ENCODE results near the gene CCBE1.

CCBE1 gene

DNA sequence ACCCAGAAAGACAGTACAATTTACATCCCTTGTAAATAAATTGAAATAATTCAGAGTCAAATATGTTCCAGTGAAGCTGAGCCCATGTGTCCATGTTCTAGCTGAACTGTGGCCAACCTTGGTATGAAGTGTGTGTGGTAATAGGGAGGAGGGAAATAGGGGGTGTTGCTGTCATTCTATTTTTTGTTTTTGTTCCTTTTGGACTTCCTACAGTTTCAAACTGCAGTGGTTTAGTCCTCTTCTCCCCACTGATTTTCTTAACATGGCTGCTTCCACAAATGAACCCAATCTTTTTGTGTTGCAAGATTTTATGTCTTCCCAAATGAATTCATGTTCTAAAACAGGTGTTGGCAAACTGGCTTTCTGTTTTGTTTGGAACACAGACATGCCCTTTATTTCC, 156.9 kb downstream of the CCBE1 start:
- DNase-seq, result no peak
- H3K27me3 ChIP-seq (replicated peaks; ENCODE audit: control insufficient read depth, insufficient read depth, low read length, poor library complexity, severe bottlenecking), result no peaks in the 10 kb centered on the region
- H3K9me3 ChIP-seq (ENCODE audit: control insufficient read depth, low read length), result no peaks in the 10 kb centered on the region
- H3K4me3 ChIP-seq (ENCODE audit: insufficient read depth, low read depth, low read length, poor library complexity, severe bottlenecking), result no peak overlapping the region
- H3K4me1 ChIP-seq (ENCODE audit: control insufficient read depth, insufficient read depth, low read length, poor library complexity, severe bottlenecking), result no peaks in the 10 kb centered on the region
- no peaks in the 10 kb centered on the region for H3K36me3 ChIP-seq (ENCODE audit: control insufficient read depth, insufficient read depth, low read length)
- no peak overlapping the region for H3K27ac ChIP-seq (ENCODE audit: insufficient read depth, low read length, poor library complexity, severe bottlenecking)

DNA sequence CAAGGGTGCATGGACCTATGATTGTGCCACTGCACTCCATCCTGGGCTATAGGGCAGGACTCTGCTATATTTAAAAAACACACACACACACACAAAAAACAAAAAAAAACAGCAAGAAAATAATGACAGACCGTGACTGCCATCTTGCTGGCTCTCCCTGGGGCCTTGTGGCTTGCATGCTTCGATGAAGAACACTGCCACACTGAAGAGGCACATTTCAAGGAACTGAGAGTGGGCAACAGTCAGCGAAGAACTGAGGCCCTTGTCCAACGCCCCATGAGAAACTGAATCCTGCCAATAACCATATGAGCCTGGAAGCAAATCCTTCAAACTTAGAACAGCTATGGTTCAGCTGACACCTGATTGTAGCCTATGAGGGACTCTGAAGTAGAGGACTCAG, 158.1 kb downstream of the CCBE1 start:
- Histone ChIP-seq H3K36me3 (ENCODE audit: control insufficient read depth, insufficient read depth, low read length) (no peaks in the 10 kb centered on the region), H3K4me1 (ENCODE audit: control insufficient read depth, insufficient read depth, low read length, poor library complexity, severe bottlenecking) (no peaks in the 10 kb centered on the region), H3K4me3 (ENCODE audit: insufficient read depth, low read depth, low read length, poor library complexity, severe bottlenecking) (no peak overlapping the region), H3K9me3 (ENCODE audit: control insufficient read depth, low read length) (no peaks in the 10 kb centered on the region), H3K27ac (ENCODE audit: insufficient read depth, low read length, poor library complexity, severe bottlenecking) (no peak overlapping the region), H3K27me3 (replicated peaks; ENCODE audit: control insufficient read depth, insufficient read depth, low read length, poor library complexity, severe bottlenecking) (no peaks in the 10 kb centered on the region)
- no peak for DNase-seq

- H3K27me3 ChIP-seq (replicated peaks; ENCODE audit: control insufficient read depth, insufficient read depth, low read length, poor library complexity, severe bottlenecking), result no peaks in the 10 kb centered on the region
Measured at GRCh38 chr18:59537579-59537978, 159.6 kb downstream of the CCBE1 start.

GRCh38 chr18:59536166-59536565, 161.1 kb downstream of the CCBE1 start:
- H3K36me3 ChIP-seq (ENCODE audit: control insufficient read depth, insufficient read depth, low read length), result no peaks in the 10 kb centered on the region
- H3K4me1 ChIP-seq (ENCODE audit: control insufficient read depth, insufficient read depth, low read length, poor library complexity, severe bottlenecking), result no peaks in the 10 kb centered on the region
- H3K27me3 ChIP-seq (replicated peaks; ENCODE audit: control insufficient read depth, insufficient read depth, low read length, poor library complexity, severe bottlenecking), result no peaks in the 10 kb centered on the region
- no peak overlapping the region for H3K27ac ChIP-seq (ENCODE audit: insufficient read depth, low read length, poor library complexity, severe bottlenecking)
- no peak for DNase-seq
- no peak overlapping the region for H3K4me3 ChIP-seq (ENCODE audit: insufficient read depth, low read depth, low read length, poor library complexity, severe bottlenecking)
- no peaks in the 10 kb centered on the region for H3K9me3 ChIP-seq (ENCODE audit: control insufficient read depth, low read length)

More at GRCh38 chr18:59537579-59537978, 159.6 kb downstream of the CCBE1 start:
- H3K9me3 ChIP-seq (ENCODE audit: control insufficient read depth, low read length), result no peaks in the 10 kb centered on the region
- no peak for DNase-seq
- H3K4me1 ChIP-seq (ENCODE audit: control insufficient read depth, insufficient read depth, low read length, poor library complexity, severe bottlenecking), result no peaks in the 10 kb centered on the region
- H3K36me3 ChIP-seq (ENCODE audit: control insufficient read depth, insufficient read depth, low read length), result no peaks in the 10 kb centered on the region
- H3K27ac ChIP-seq (ENCODE audit: insufficient read depth, low read length, poor library complexity, severe bottlenecking), result no peak overlapping the region
- no peak overlapping the region for H3K4me3 ChIP-seq (ENCODE audit: insufficient read depth, low read depth, low read length, poor library complexity, severe bottlenecking)

GRCh38 chr18:59535055-59535454, 162.2 kb downstream of the CCBE1 start:
- Histone ChIP-seq H3K36me3 (ENCODE audit: control insufficient read depth, insufficient read depth, low read length) (no peaks in the 10 kb centered on the region), H3K4me1 (ENCODE audit: control insufficient read depth, insufficient read depth, low read length, poor library complexity, severe bottlenecking) (no peaks in the 10 kb centered on the region), H3K4me3 (ENCODE audit: insufficient read depth, low read depth, low read length, poor library complexity, severe bottlenecking) (no peak overlapping the region), H3K9me3 (ENCODE audit: control insufficient read depth, low read length) (no peaks in the 10 kb centered on the region), H3K27ac (ENCODE audit: insufficient read depth, low read length, poor library complexity, severe bottlenecking) (no peak overlapping the region), H3K27me3 (replicated peaks; ENCODE audit: control insufficient read depth, insufficient read depth, low read length, poor library complexity, severe bottlenecking) (no peaks in the 10 kb centered on the region)
- DNase-seq, result no peak

- no peaks in the 10 kb centered on the region for H3K4me1 ChIP-seq (ENCODE audit: control insufficient read depth, insufficient read depth, low read length, poor library complexity, severe bottlenecking)
- H3K36me3 ChIP-seq (ENCODE audit: control insufficient read depth, insufficient read depth, low read length), result no peaks in the 10 kb centered on the region
- H3K27ac ChIP-seq (ENCODE audit: insufficient read depth, low read length, poor library complexity, severe bottlenecking), result no peak overlapping the region
- DNase-seq, result no peak
- H3K27me3 ChIP-seq (replicated peaks; ENCODE audit: control insufficient read depth, insufficient read depth, low read length, poor library complexity, severe bottlenecking), result no peaks in the 10 kb centered on the region
- no peak overlapping the region for H3K4me3 ChIP-seq (ENCODE audit: insufficient read depth, low read depth, low read length, poor library complexity, severe bottlenecking)
- no peaks in the 10 kb centered on the region for H3K9me3 ChIP-seq (ENCODE audit: control insufficient read depth, low read length)
Measured at GRCh38 chr18:59528866-59529265, 168.4 kb downstream of the CCBE1 start.

DNA sequence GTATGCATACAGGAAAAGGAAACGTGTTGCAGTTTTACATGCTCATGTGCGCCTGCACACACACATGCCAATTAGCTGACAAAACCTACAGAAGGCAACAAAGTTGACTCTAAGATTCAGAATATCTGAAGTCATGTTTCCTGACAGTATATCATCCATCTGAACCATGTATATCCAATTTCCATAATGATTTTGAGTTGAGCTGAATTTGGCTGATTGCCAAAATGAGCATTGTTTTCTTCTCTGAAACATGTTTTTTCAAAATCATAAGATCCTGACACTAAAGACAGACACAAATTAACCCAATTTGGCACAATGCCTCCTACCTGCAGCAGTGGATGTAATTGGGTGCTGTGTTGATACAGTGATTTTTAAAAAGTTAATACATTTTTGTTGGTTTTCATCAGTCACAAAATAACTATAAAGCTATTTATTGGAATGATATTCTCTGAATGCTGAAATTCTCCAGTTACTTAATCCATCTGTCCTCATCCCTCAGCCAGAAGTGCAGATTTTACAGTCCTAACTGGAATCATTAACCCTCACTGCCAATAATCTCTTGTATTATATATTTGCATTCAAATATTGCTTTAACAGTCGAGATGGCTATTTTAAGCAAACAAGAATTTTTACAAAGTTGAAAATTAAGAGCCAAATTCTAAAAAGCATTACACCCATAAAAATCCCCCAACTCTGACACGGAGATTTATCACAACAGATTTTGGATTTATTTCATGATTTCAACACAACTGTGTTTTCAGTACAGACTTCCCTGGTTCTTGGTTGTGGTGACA, 176.5 kb downstream of the CCBE1 start:
- DNase-seq, result no peak
- Histone ChIP-seq H3K4me1 (ENCODE audit: control insufficient read depth, insufficient read depth, low read length, poor library complexity, severe bottlenecking) (no peaks in the 10 kb centered on the region), H3K9me3 (ENCODE audit: control insufficient read depth, low read length) (no peaks in the 10 kb centered on the region), H3K27me3 (replicated peaks; ENCODE audit: control insufficient read depth, insufficient read depth, low read length, poor library complexity, severe bottlenecking) (no peaks in the 10 kb centered on the region), H3K4me3 (ENCODE audit: insufficient read depth, low read depth, low read length, poor library complexity, severe bottlenecking) (no peak overlapping the region), H3K36me3 (ENCODE audit: control insufficient read depth, insufficient read depth, low read length) (no peaks in the 10 kb centered on the region), H3K27ac (ENCODE audit: insufficient read depth, low read length, poor library complexity, severe bottlenecking) (no peak overlapping the region)

GRCh38 chr18:59518705-59519104, 178.5 kb downstream of the CCBE1 start:
- no peaks in the 10 kb centered on the region for H3K9me3 ChIP-seq (ENCODE audit: control insufficient read depth, low read length)
- H3K27me3 ChIP-seq (replicated peaks; ENCODE audit: control insufficient read depth, insufficient read depth, low read length, poor library complexity, severe bottlenecking), result no peaks in the 10 kb centered on the region
- H3K4me3 ChIP-seq (ENCODE audit: insufficient read depth, low read depth, low read length, poor library complexity, severe bottlenecking), result no peak overlapping the region

GRCh38 chr18:59517446-59518165, 179.6 kb downstream of the CCBE1 start:
- Histone ChIP-seq H3K27me3 (replicated peaks; ENCODE audit: control insufficient read depth, insufficient read depth, low read length, poor library complexity, severe bottlenecking) (no peaks in the 10 kb centered on the region), H3K4me1 (ENCODE audit: control insufficient read depth, insufficient read depth, low read length, poor library complexity, severe bottlenecking) (no peaks in the 10 kb centered on the region), H3K9me3 (ENCODE audit: control insufficient read depth, low read length) (no peaks in the 10 kb centered on the region), H3K27ac (ENCODE audit: insufficient read depth, low read length, poor library complexity, severe bottlenecking) (no peak overlapping the region), H3K36me3 (ENCODE audit: control insufficient read depth, insufficient read depth, low read length) (no peaks in the 10 kb centered on the region), H3K4me3 (ENCODE audit: insufficient read depth, low read depth, low read length, poor library complexity, severe bottlenecking) (no peak overlapping the region)
- no peak for DNase-seq

More at GRCh38 chr18:59518705-59519104, 178.5 kb downstream of the CCBE1 start:
- Histone ChIP-seq H3K36me3 (ENCODE audit: control insufficient read depth, insufficient read depth, low read length) (no peaks in the 10 kb centered on the region), H3K4me1 (ENCODE audit: control insufficient read depth, insufficient read depth, low read length, poor library complexity, severe bottlenecking) (no peaks in the 10 kb centered on the region), H3K27ac (ENCODE audit: insufficient read depth, low read length, poor library complexity, severe bottlenecking) (no peak overlapping the region)
- no peak for DNase-seq
